AG08396 (cell line): Measurements from ENCODE around the gene ADD2.
A peak's percentile ranks its signal among the peaks of the same experiment; 100 is the strongest.

Source experiments
- DNase-seq: peaks from one replicate; pipeline ENCODE4 v3.0.0; 2012; ENCODE audit warnings: low spot score, mixed read lengths

The ADD2 gene

DNA sequence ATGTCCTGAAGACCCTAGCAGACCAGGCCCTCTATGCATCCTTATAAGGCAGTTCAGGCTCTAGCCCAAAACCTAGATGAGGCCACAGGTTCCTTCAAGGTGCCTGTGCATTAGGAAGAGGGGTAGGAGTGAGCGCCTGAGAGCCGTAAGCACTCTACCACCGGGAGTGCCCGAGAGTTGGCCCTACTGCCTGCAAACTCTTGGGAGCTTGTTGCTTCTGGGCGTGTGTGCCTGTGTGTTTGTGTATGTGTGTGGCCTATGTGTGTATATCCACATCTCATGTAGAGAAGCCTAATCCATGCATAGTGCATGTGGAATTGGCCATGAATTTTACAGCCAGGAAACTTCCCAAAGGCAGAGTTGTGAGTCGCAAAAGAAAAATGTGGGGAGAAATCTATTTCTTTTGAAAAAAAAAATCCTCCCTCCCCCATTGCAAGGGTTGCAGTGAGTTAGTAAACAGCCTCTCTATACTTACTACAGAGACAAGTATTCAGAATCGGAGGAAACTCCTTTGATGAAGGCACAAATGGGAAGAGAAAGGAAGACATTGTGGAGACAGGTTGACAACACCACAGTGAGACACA, 96.8 kb downstream of the ADD2 start:
- DNase-seq, result no peak

DNA sequence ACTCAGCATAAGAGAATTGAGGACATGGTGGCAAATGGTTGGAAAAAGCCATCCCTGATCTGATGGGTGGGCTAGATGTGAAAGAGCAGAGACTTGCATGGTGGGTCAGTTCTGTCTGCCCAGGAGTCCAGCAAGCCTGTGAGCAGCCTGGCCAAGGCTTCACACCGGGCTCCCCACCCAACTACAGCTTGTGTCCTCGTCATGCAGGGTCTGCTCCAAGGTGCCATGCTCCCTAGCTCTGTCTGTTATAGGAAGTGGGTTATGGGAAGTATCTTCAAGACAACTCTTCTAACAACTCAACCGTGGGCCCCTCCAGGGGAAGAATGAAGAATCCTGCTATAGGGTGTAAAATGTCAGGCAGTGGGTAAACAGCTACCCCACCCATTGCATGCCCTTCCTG, 97.4 kb downstream of the ADD2 start:
- DNase-seq, result no peak

DNA sequence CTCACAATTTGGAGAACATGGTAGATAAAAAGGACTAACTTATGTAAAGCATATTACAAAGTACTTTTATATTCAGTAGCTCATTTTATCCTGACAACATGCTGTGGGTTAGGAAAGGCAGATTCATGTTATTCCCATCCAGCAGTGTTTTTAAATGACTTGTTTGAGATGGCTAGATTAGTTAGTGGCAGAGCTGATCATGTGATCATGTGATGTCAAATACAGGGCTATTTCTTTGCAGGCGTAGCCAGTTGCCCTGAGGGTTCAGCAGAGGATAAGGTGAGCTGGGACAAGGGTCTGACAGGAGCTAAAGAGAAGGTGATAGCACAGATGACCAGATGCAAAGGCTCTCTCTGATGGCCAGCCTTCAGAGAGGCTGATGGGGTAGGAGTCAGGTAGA, 97.8 kb downstream of the ADD2 start:
- DNase-seq, result no peak

DNA sequence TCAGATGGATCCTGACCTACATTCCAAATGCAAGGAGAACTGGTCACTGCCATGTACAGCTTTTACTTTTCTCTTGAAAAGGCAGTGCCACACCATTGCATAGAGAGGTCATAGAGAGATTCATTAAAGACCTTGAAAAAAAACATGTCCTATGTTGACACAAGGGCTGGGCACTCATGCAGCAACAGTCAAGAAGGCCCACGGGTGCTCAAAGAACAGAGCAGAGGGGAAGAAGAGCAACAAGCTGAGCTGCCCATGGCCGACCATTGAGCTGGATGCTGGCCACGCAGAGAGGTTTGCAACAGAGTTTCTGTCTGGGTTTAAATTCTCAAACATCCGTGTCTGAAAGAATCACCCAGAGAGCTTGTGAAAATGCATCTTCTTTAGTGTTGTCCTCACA, 99.1 kb downstream of the ADD2 start:
- no peak for DNase-seq

DNA sequence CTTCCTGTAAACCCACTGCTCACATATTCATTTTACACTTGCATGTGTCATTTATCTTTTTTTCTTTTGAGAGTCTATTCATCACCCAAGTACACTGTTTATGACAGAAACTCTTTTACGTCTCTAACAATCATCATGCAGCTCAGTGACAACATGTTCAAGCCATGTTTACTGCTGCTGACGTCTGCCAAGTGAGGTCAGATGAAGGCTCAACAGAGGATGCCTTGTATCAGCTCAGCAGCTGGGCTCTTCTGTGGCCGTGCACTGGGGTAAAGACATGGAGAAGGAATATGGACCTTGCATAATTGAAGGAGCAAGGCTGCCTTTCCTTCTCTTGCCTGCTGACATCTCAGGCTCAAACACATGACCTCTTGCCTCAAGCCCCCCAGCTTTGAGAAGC, 99.6 kb downstream of the ADD2 start:
- no peak for DNase-seq

DNA sequence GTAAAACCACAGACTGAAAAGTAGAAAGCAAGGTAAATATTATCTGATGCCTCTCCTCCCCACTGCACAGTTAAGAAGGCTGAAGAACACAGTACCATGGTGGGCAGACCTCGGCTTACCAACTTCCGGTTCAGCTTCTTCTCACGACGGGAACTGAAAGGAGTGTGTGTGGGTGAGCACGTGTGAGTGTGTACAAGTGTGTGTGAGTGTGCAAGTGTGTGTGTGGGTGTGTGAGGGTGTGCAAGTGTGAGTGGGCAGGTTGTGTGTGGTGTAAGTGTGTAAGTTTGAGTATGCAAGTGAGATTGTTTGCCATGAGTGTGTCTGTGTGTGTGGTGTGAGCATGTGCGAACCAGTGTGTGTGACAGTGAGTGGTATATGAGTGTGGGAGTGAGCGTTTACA, 103.5 kb downstream of the ADD2 start:
- DNase-seq, result no peak

DNA sequence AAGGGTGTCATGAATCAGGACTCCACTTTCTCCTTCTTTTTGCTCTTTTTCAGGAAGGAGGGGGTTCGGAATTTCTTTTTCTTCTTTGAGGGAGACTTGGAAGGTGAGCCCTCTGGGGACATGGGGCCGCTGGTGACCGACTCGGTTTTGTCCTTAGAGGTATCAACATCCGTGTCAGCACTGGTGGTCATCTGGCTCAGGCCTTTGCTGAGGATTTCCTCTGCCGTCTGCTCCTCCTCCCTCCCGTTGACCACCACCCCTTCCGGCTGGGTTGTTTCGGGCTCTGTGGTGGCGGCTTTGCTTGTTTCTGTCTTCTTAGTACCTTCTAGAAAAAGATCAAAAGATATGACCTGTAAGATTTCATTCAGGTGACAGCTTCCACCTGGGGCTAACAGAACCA, 104.6 kb downstream of the ADD2 start:
- DNase-seq, result no peak

DNA sequence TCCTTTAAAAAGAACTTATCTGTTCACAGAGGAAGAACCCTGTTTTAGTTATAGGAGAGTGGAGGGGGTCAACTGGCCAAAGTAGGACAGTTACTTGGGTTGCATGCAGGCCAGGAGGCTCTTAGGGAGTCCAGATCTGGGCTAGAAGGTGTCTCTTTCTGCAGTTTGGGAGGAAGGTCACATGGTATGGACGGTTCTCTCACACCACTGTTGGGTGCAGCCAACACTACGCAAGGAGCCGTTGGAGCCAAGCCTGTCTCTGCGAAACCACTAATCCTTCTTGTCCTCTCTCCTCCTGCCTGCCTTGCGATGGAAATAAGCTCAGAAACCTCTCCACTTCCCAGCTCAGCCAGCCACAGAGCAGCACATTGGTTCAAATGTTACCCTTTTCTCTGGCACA, 108.4 kb downstream of the ADD2 start:
- DNase-seq, result no peak

DNA sequence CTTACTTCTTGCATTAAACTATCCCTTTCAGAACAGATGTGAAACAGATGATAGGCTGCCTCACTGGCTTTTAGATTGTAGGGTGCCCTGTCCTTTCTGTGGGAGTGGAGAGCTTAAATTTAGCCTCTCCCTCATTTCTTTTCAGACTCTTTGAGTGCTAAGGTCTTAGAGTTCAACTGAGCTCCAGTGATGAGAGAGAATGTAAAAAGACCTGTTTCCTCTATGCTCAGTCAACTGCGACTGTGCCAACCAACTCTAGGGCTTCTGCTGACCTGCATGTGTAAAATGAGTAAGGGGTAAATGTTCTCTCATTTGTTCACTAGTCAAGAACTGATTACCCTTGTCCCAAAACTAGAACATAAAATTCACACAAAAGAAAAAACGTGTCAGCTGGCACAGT, 109.5 kb downstream of the ADD2 start:
- no peak for DNase-seq

DNA sequence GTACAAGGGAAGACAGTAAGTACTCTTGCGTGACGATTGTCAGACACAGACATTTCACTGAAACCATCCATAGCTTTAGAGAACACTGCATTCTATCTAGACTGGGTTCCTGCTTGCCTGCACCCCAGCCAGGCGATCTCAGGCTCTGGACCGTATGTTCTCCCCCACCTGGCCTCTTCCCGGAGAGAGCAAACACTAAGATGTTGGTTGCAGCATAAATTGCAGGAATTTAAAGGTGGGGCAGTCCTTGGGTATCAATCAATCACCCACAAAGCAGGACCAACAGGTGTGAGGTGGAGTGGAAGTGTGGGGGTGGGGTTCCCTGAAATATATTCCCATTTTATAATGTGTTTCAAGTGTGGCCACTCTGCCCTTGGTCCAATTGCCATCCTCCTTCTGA, 110.8 kb downstream of the ADD2 start:
- DNase-seq, result no peak

DNA sequence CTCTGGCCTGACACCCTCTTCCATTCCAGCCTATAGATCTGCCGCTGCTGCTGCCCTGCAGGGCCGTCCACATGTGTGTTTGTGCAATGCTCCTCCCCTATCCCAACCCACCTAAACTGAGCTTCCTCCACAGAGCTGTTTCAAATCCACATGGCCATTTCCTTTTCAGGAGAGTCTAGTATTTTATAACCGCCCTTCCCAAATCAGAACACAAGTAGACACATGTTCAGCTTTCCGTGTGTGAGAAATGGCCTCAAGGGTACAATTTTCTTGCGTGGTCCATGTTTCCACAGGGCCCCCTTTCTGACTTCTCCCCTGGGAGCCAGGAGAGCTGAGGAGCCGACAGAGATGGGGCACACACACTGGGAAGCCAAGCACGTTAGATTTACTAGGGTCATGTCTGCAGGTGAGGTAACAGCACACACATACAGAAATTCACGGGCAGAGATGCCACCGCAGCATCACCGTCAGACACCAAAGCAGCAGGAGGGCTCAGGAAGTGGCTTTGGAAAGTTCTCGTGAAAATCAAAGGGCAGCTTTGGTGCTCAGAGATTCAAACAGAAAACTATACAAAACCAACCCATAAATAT, 111.5 kb downstream of the ADD2 start:
- no peak for DNase-seq

DNA sequence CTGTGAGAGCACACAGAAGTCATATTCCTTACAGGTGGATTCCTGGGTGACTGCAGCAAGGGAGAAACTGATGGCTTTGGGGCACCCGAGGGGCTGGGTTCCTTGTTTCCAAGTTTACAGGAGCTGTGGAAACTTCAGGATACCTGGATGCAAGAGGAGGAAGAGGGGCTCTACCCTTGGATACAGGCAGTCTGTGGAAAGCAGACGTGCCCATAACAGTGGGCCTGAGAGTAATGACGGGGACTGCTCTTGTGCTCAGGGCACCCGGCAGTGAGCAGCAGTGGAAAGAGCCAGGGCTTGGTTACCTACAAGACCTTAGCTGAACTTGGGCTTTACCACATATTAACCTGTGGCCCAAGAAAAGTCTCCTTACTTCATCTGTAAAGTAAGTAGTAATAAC, 112.2 kb downstream of the ADD2 start:
- no peak for DNase-seq

DNA sequence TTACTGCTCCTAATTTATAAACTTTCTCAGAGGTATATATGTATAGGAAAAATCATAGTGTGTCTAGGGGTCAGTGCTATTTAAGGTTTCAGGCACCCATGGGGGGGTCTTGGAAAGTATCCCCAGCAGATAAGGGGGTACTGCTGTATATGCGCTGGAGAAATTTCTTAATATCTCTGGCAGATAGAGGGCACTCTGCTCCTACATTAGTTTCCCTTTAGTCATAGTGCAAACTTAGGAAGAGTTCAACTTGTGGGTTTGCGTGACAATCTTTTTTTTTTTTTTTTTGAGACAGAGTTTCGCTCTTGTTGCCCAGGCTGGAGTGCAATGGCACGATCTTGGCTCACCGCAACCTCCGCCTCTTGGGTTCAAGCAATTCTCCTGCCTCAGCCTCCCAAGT, 112.8 kb downstream of the ADD2 start:
- DNase-seq, result peak; percentile 21

DNA sequence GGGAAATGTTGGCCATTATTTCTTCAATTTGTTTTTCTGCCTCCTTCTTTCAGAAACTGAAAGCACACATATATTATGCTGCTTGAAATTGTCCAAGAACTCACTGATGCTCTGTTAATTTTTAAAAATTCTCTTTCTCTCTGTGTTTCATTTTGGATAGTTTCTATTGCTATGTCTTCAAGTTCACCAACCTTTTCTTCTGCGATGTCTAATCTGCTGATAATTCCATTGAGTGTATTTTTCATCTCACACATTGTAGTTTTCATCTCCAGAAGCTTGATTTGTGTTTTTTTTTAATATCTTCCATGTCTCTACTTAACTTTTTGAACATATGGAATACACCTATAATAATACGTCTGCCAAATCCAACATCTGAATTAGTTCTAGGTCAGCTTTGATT, 116.3 kb downstream of the ADD2 start:
- DNase-seq, result no peak

DNA sequence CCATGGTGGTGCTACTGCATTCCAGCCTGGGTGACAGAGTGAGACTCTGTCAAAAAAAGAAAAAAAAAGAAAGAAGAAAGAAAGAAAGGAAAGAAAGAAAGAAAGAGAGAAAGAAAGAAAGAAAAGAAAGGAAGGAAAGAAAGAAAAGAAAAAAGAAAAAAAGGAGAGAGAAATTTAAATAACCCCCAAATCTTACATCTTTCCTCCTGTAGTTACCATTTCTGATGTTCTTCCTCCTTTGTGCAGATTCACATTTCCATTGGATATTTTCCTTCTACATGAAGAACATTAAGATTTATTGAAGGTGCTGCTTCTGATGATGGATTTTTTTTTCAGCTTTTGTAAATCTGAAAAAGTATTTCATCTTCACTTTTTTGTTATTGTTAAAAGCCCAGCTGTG, 117.0 kb downstream of the ADD2 start:
- DNase-seq, result no peak

DNA sequence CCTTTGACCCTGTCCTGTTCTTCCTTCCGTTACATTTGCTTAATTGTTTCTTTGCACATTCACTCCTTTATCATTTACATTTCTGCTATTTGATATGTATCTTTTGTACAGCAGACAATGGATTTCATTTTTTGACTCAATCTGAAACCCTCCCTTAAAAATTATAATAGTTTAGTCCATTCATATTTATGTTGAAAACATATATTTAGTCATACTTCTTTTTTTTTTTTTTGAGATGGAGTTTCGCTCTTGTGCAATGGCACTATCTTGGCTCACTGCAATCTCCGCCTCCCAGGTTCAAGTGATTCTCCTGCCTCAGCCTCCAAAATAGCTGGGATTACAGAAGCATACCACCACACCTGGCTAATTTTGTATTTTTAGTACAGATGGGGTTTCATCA, 119.0 kb downstream of the ADD2 start:
- DNase-seq, result no peak

DNA sequence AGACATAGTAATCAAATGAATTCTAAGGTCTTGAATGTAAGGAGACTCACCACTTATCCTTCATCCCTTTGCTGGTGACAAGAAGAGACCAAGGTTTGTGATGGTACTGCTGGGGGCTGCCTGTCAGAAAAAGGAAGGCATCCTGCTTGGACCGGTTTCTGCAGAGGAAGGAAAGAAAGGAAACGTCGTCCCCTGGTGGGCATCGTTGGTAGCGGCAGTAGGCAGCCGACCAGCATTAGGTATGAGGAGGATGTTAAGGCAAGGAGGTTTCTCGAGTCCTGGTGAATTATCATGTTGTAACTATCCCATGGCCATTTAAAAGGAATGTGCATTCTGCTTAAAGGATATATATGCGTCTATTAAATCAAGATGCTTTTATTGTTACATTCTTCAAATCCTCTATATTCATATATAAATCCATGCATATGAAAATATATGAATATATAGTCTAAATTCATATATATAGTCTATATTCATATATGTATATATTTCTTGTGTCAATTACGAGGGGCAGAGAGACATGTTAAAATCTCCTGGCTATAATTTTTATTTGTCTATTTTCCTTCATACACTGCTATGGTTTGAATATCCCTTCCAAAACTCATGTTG, 120.0 kb downstream of the ADD2 start:
- peak; percentile 70 for DNase-seq

DNA sequence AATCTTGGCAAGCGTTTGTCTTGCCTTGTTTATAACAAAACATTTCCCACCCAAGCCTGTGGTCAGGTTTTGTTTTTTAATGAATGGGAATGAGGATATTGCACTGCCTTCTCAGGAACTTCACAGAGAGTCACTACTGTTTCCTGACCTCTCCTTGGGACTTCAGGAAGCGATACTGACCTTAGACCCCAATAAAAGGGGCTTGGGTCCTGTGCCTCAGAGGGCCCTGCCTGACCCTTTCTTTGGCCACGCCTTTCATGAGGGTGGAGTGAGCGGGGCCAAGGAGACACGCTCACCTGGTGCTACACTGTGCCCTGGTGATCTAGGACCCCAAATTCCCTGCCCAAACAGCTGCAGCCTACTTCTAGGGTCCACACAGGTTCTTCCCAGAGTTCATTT, 121.6 kb downstream of the ADD2 start:
- no peak for DNase-seq

DNA sequence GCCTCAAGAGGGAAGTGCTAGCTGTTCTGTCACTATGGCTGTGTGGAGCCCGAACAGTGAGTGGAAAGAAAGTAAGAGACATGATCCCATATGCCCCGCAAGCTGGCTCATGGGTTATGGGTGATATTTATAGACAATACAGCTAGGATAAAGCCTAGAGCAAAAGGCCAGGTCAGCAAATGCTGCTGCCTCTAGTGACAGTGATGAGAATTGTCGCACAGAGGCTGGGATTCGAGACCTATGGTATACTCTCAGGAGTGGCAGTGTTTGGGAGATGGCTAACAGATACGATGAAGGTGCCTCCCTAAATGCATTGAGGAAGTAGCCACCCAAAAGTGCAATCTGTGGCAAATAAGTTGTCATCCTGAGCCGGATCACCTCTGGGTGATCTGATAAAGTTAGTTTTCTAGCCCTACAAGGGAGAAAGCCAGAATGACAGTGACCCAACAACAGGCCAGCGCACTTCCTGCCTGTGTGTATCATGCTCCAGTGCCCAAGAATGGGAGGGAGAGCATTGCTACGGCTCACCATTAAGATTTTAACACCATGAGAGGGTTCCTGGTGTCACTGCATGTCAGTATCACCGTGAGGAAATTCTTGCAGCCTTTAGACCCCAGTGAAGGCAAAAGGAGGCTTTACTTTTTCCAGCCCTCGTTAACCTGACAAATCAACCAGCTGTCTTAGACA, 122.1 kb downstream of the ADD2 start:
- DNase-seq, result no peak

DNA sequence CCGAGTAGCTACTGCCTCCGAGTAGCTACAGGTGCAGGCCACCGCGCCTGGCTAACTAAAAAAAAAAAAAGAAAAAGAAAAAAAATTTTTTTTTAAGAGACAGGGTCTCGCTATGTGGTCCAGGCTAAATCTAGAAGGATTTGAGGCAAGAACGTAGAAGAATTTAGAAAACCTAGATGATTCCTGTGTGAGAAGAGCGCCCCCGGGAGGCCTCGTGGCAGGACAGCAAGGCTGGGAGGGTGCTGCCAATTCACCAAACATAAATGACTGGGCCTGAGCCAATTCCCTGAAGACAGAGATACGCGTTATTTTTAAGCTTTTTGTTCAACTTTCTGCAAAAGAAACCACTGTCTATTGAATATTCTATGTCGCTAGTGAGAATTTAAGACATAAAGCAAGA, 124.3 kb downstream of the ADD2 start:
- DNase-seq, result no peak

DNA sequence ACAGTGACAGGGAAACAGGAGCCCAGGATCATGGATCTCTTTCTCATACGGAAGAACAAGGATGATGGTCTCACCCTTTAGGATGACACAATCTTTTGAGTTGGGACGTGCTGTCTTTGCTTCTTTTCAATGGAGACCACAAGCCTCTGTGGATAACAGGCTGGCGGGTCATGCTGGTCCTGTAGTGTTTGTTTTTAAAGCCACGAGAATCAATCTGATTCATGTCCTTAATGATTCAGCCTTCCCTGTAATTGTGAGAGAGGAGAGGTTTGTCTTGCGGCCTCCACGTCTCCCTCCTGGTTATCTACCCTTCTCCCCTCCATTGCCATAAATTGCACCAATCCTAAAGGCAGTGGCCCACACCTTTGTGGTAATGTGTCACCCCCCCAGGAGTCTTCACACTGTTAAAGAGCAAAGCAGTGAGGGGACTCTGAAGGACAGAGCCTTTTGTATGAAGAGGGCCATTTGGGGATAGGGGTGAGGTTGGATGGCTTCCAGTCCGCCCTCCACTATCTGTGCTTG, 126.7 kb downstream of the ADD2 start:
- no peak for DNase-seq

DNA sequence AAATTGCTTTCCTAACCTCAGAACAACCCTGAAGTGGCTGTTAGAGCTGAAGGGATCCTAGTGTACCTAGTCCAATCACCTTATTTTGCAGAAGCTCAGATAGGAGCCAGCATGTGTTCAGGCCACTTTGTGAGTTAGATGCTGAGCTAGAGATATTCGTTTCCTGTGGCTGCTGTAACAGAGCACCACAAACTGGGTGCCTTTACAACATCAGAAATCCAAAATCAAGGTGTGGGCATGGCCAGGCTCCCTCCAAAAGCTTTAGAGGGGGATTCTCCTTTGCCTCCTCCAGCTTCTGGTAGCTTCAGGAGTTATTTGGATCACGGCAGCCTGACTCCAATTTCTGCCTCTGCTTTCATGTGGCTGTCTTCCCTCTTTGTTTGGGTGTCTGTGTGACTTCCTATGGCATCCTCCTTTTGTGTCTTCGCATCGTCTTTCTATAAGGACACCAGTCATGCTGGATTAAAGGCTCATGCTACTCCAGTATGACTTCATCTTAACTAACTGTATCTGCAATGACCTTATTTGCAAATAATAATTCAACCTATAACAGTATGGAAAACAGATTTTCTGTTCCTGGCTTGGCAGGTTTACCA, 128.1 kb downstream of the ADD2 start:
- DNase-seq, result no peak

DNA sequence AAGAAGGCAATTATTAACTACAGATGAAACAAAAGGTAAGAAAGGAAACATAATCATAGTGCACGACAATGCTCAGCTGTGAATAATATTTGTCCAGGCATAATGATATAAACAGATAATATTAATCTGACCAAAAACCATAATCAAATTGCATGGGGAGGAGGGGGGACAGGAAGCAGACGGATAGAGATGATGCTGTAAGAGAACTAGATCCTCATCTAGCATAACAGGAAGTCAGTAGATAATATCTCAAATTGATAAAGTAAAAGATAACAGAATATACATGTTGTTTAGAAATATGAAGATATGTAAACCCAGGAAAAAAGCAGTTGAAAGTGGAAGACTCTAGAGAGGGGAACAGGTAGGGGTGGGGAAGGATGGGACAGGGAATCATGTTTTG, 129.4 kb downstream of the ADD2 start:
- no peak for DNase-seq
